Liver (tissue), 3 donors: Measurements from ENCODE around the gene CACTIN.

ENCODE experiments used
- CTCF ChIP-seq: fragments of 150-350 bp; IDR thresholded peaks from 2 replicates; pipeline ENCODE4 v1.5.1; 2017; ENCODE audit warnings: improper control_type of control experiment, low read depth, low read length; ENCODE audit not compliant: missing input control
- GABPA ChIP-seq, 2 donors: IDR thresholded peaks in 1 of 2; conservative IDR thresholded peaks in 1 of 2; 2 replicates each; pipeline ENCODE4 v1.6.1; 2016; ENCODE audit warnings: antibody characterized with exemption in 2 of 2, mild to moderate bottlenecking in 1 of 2, moderate library complexity in 1 of 2
- HNF4A ChIP-seq, 2 donors: conservative IDR thresholded peaks; 2 replicates each; pipeline ENCODE4 v1.6.1; 2016; ENCODE audit warnings: antibody characterized with exemption in 2 of 2, mild to moderate bottlenecking in 2 of 2
- JUND ChIP-seq, 2 donors: IDR thresholded peaks; 2 replicates each; pipeline ENCODE4 v1.6.1; 2016; ENCODE audit warnings: antibody characterized with exemption in 2 of 2
- RAD21 ChIP-seq, 2 donors: IDR thresholded peaks; 2 replicates each; pipeline ENCODE4 v1.6.1; 2016; ENCODE audit warnings: antibody characterized with exemption in 2 of 2, mild to moderate bottlenecking in 2 of 2
- SP1 ChIP-seq: IDR thresholded peaks from 2 replicates; pipeline ENCODE4 v1.6.1; 2018; ENCODE audit warnings: antibody characterized with exemption, mild to moderate bottlenecking
- TAF1 ChIP-seq: conservative IDR thresholded peaks from 2 replicates; pipeline ENCODE4 v1.6.1; 2016; ENCODE audit warnings: antibody characterized with exemption, mild to moderate bottlenecking
- TF ChIP-seq, protein P1 (sequence below): IDR thresholded peaks from 2 replicates; pipeline ENCODE4 v1.6.1; 2016; ENCODE audit warnings: antibody characterized with exemption, mild to moderate bottlenecking
- TF ChIP-seq, protein P2 (sequence below): IDR thresholded peaks from 2 replicates; pipeline ENCODE4 v1.6.1; 2016; ENCODE audit warnings: antibody characterized with exemption
- donor health status: healthy.
- donor health status: healthy.

DNA sequence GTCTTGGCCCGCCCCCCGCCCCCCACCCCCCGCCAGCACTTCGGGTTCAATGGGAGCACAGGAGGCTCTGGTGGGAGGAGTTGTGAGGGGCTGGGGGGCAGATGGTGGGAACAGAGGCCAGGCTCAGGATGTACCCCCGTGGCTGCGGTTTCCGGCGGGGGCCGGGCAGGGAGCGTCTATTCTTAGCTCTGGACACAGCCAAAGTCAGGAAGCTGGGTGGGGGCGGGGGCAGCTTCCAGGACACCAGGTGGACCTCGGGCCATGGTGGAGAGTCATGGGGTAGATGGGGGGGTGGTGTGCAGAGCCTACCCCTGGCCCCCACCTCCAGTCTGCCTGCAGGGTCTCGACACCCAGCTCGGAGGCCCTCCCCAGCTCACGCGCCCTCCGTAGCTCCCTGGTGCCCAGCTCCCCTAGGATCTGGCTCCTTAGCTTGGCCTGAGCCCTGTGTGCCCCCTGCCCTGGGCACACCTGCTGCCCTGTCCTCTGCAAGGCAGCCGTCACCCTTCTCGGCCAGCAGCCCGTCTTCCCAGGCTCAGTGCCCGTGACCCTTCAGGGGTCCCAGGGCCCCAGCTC is 17.8 kb downstream of the CACTIN start:
- no peak for TF ChIP-seq CTCF
- no peak for TF ChIP-seq SP1
- TF ChIP-seq, protein P1, sequence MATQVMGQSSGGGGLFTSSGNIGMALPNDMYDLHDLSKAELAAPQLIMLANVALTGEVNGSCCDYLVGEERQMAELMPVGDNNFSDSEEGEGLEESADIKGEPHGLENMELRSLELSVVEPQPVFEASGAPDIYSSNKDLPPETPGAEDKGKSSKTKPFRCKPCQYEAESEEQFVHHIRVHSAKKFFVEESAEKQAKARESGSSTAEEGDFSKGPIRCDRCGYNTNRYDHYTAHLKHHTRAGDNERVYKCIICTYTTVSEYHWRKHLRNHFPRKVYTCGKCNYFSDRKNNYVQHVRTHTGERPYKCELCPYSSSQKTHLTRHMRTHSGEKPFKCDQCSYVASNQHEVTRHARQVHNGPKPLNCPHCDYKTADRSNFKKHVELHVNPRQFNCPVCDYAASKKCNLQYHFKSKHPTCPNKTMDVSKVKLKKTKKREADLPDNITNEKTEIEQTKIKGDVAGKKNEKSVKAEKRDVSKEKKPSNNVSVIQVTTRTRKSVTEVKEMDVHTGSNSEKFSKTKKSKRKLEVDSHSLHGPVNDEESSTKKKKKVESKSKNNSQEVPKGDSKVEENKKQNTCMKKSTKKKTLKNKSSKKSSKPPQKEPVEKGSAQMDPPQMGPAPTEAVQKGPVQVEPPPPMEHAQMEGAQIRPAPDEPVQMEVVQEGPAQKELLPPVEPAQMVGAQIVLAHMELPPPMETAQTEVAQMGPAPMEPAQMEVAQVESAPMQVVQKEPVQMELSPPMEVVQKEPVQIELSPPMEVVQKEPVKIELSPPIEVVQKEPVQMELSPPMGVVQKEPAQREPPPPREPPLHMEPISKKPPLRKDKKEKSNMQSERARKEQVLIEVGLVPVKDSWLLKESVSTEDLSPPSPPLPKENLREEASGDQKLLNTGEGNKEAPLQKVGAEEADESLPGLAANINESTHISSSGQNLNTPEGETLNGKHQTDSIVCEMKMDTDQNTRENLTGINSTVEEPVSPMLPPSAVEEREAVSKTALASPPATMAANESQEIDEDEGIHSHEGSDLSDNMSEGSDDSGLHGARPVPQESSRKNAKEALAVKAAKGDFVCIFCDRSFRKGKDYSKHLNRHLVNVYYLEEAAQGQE = no peak
- no peak for TF ChIP-seq TAF1
- no peak for TF ChIP-seq HNF4A (conservative IDR thresholded peaks at IDR 0.05)
- TF ChIP-seq JUND (IDR thresholded peaks at IDR 0.05) = no peak
- TF ChIP-seq, protein P2, sequence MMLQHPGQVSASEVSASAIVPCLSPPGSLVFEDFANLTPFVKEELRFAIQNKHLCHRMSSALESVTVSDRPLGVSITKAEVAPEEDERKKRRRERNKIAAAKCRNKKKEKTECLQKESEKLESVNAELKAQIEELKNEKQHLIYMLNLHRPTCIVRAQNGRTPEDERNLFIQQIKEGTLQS = no peak
- no peak for TF ChIP-seq RAD21 (IDR thresholded peaks at IDR 0.05)
- TF ChIP-seq GABPA (IDR thresholded peaks at IDR 0.05 in 1 of 2, conservative IDR thresholded peaks at IDR 0.05 in 1 of 2) = no peak
